K562 (cell line): ENCODE data around the gene HS6ST1. TPM values are rescaled to one million over a fixed set of nuclear protein-coding genes. Genes with fewer than 3 reads are reported as not detected.

ENCODE experiments used
- ATAC-seq: fragments of 200-7000 bp; cut with Tn5 transposase; 3 replicates; pipeline ENCODE4 v1.9.1; 2020; ENCODE audit warnings: moderate library complexity
- BruUV-seq: library from RNA; stranded (reverse); fragments of 400-500 nt; replicated peaks from 2 replicates; lab custom pipeline; 2021; lab: Mats Ljungman, UMichigan
- CTCF ChIA-PET: fragments of 300-600 bp; formaldehyde crosslinking; extraction: SDS; loops from one replicate; lab custom pipeline; 2021; ENCODE audit warnings: low intra/inter-chr PET ratio; lab: Yijun Ruan, JAX
- POLR2A ChIA-PET: fragments of 300-600, 350-650 bp; sonication (Branson Sonifier 250); formaldehyde crosslinking; extraction: SDS; loops from one replicate; lab custom pipeline; 2021; ENCODE audit warnings: antibody characterized with exemption, inconsistent platforms; lab: Yijun Ruan, JAX
- DNase-seq, 4 experiments: peaks; one replicate each; pipeline versions ENCODE4 v3.0.0 to v3.0.0-alpha.2; 2011 to 2018; ENCODE audit warnings: low spot score in 3 of 4, mixed read lengths in 3 of 4; ENCODE audit errors: extremely low read depth in 1 of 4
- FAIRE-seq: peaks from 2 replicates; lab custom pipeline; 2011; peaks lifted over from hg19 to GRCh38; lab: Jason Lieb, UNC
- H2AFZ ChIP-seq: 2 replicates; pipeline ENCODE4 v1.6.0; 2011; ENCODE audit warnings: low read depth, low read length, control low read depth, inconsistent platforms
- H3K27ac ChIP-seq: fragments of 200-600 bp; 3 replicates; pipeline ENCODE4 v1.8.0; 2011; ENCODE audit warnings: low read depth, mild to moderate bottlenecking, control low read depth, inconsistent platforms, low read length, moderate library complexity, mixed read lengths; ENCODE audit errors: extremely low read depth
- H3K27me3 ChIP-seq, 2 experiments: fragments of 300-600 bp in 1 of 2; 2 replicates in 1 of 2; 3 replicates in 1 of 2; pipeline versions ENCODE4 v1.6.0 to v1.8.0; 2011; ENCODE audit warnings: inconsistent platforms in 2 of 2, low read length in 2 of 2, mild to moderate bottlenecking in 1 of 2, mixed read lengths in 1 of 2, moderate library complexity in 1 of 2; ENCODE audit not compliant: control insufficient read depth in 2 of 2, insufficient read depth in 2 of 2
- H3K36me3 ChIP-seq: fragments of 300-600 bp; 3 replicates; pipeline ENCODE4 v1.8.0; 2011; ENCODE audit warnings: mild to moderate bottlenecking, low read length, inconsistent platforms; ENCODE audit not compliant: control insufficient read depth, insufficient read depth
- H3K4me1 ChIP-seq, 2 experiments: fragments of 200-600 bp in 1 of 2; replicated peaks in 1 of 2; 2 replicates in 1 of 2; 3 replicates in 1 of 2; pipeline versions ENCODE4 v1.5.1 to v1.8.0; 2011; ENCODE audit warnings: inconsistent platforms in 2 of 2, low read length in 2 of 2, mild to moderate bottlenecking in 1 of 2, mixed read lengths in 1 of 2, moderate library complexity in 1 of 2; ENCODE audit not compliant: control insufficient read depth in 2 of 2, insufficient read depth in 2 of 2
- H3K4me2 ChIP-seq: 2 replicates; pipeline ENCODE4 v1.6.1; 2011; ENCODE audit warnings: low read length, control low read depth, inconsistent platforms, mixed read lengths; ENCODE audit not compliant: insufficient read depth
- H3K4me3 ChIP-seq: fragments of 200-600 bp; sonication (generic), shearing (Covaris generic); 2 replicates; pipeline ENCODE4 v1.5.1; 2016; ENCODE audit warnings: control low read depth, inconsistent platforms
- H3K79me2 ChIP-seq: fragments of 200-600 bp; 3 replicates; pipeline ENCODE4 v1.8.0; 2011; ENCODE audit warnings: low read length, inconsistent platforms; ENCODE audit not compliant: control insufficient read depth, insufficient read depth
- H3K9ac ChIP-seq, 2 experiments: 2 replicates each; pipeline versions ENCODE4 v1.6.0 to v1.6.1; 2011; ENCODE audit warnings: low read depth in 2 of 2, low read length in 2 of 2, control low read depth in 1 of 2, inconsistent platforms in 1 of 2, mild to moderate bottlenecking in 1 of 2, mixed read lengths in 1 of 2; ENCODE audit not compliant: insufficient read depth in 1 of 2
- H3K9me1 ChIP-seq: one replicate; pipeline ENCODE4 v1.6.0; 2011; ENCODE audit warnings: inconsistent platforms, mild to moderate bottlenecking, low read length, moderate library complexity; ENCODE audit not compliant: control insufficient read depth, insufficient read depth
- H3K9me3 ChIP-seq: replicated peaks from 2 replicates; pipeline ENCODE4 v1.5.1; 2011; ENCODE audit warnings: low read depth, low read length, inconsistent platforms; ENCODE audit not compliant: control insufficient read depth, insufficient read depth
- H4K20me1 ChIP-seq: replicated peaks from 2 replicates; pipeline ENCODE4 v1.6.1; 2011; ENCODE audit warnings: low read length, inconsistent platforms, mixed read lengths; ENCODE audit not compliant: control insufficient read depth, insufficient read depth
- HNRNPH1 ChIP-seq: fragments of 200-400 bp; formaldehyde crosslinking; optimal IDR thresholded peaks from 2 replicates; pipeline ENCODE3; 2017; ENCODE audit warnings: low read depth, mild to moderate bottlenecking, low read length, moderate library complexity
- ZNF197 ChIP-seq: fragments of 200-800 bp; sonication (Bioruptor generic); IDR thresholded peaks from 2 replicates; pipeline ENCODE4 v1.6.1; 2016; ENCODE audit warnings: low read depth, missing genetic modification characterization, missing compliant biosample characterization
- WGBS: fragments of 100-300 bp; shearing (Covaris generic); methylation state at CpG from one replicate; pipeline ENCODE4 v1.1.6; 2016; ENCODE audit warnings: low coverage, mixed read lengths; ENCODE audit not compliant: insufficient coverage; ENCODE audit errors: missing lambda C conversion rate; 5-methylcytosine and 5-hydroxymethylcytosine counted together
- in situ Hi-C: fragments of 300-500 bp; cut with MboI; formaldehyde crosslinking; loops from 4 replicates; pipeline ENCODE4 v1.15.0; 2018; ENCODE audit warnings: inconsistent platforms, mixed read lengths
- intact Hi-C: fragments of 100-400 bp; cut with micrococcal nuclease; formaldehyde crosslinking; loops from 2 replicates; pipeline ENCODE4 v1.14.2; 2022
- polyA plus RNA-seq, 8 experiments: library from polyadenylated mRNA; depleted of rRNA in 4 of 8; stranded (reverse) in 5 of 8; unstranded in 3 of 8; fragments of >200 nt; fragmentation: Nextera tagmentation in 2 of 8; fragmentation: Illumina TruSeq in 1 of 8; extraction: Ambion mirVana in 2 of 8; extraction: Trizol in 1 of 8; gene quantifications; 2 replicates each; pipeline versions ENCODE4 v1.2.1 to v1.2.3, GENCODE V29; 2011 to 2014; ENCODE audit warnings: inconsistent platforms in 1 of 8, missing spikeins in 1 of 8
- total RNA-seq, 7 experiments: library from RNA; depleted of rRNA in 6 of 7; stranded (reverse); fragments of >200 nt in 6 of 7; fragmentation: Illumina TruSeq in 2 of 7; extraction: Trizol in 2 of 7; gene quantifications; 2 replicates each; pipeline versions ENCODE4 v1.2.1 to v1.2.3, GENCODE V29; 2011 to 2021; ENCODE audit warnings: low replicate concordance in 1 of 7
- TF ChIP-seq, protein P1 (sequence below), 2 experiments: IDR thresholded peaks; 2 replicates each; pipeline ENCODE4 v1.6.1; 2011; ENCODE audit warnings: borderline replicate concordance in 1 of 2, control low read depth in 1 of 2, low read depth in 1 of 2, low read length in 1 of 2, mild to moderate bottlenecking in 1 of 2, mixed read lengths in 1 of 2, moderate library complexity in 1 of 2; ENCODE audit not compliant: insufficient read depth in 1 of 2, insufficient read length in 1 of 2, poor library complexity in 1 of 2, severe bottlenecking in 1 of 2; ENCODE audit errors: extremely low read depth in 1 of 2

HS6ST1 gene
- total and polyA plus RNA-seq, 9 of the 15 experiments (the other 6 are each of a cell fraction or from before 2014, with no cell fraction given) = 0.06 to 7.4 (median 3.8) TPM

DNA sequence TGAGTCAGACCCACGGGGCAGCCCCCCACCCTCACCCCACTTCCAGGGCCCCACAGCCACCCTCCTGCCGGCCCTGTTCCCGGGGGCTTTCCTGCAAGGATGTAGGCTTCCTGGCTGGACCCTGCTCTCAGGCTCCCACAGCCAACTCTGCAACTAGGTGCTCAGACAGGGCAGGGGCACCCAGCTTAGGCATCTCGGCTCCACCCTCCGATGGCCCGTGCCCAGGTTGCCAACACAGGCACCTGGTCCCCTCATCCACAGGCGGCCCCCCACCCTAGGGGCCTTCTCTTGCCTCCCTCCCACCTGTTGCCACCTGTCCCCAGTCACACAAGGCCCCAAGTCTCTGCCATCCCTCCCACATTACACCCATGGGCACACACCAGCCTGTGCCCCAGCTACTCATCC lies 34.6 kb downstream of the HS6ST1 start:
- Histone ChIP-seq H3K27me3 (no peaks in the 10 kb centered on the region), H3K27ac (no peak overlapping the region), H3K4me3 (no peak overlapping the region), H3K9me3 (no peaks in the 10 kb centered on the region), H3K36me3 (no peaks in the 10 kb centered on the region), H2AFZ (no peak overlapping the region), H3K9ac (no peak overlapping the region), H3K4me2 (no peak overlapping the region), H3K4me1 (peaks cover 0 to 38% of the 10 kb centered on the region in 2 experiments; a peak in 3 of 5 replicates), H3K9me1 (no peaks in the 10 kb centered on the region), H4K20me1 (no peaks in the 10 kb centered on the region; the same call in none of the 2 replicates), H3K79me2 (no peaks in the 10 kb centered on the region)
- in situ Hi-C loops (no loop called here), intact Hi-C loops (no loop called here)
- ATAC-seq (no peak), DNase-seq (no peak), FAIRE-seq (no peak)
- WGBS = 52% methylated on average over 4 of the region's 7 CpGs
- BruUV-seq = no TSS peak
- TF ChIP-seq HNRNPH1 = no peak
- no peak for TF ChIP-seq ZNF197
- TF ChIP-seq, protein P1, sequence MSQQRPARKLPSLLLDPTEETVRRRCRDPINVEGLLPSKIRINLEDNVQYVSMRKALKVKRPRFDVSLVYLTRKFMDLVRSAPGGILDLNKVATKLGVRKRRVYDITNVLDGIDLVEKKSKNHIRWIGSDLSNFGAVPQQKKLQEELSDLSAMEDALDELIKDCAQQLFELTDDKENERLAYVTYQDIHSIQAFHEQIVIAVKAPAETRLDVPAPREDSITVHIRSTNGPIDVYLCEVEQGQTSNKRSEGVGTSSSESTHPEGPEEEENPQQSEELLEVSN (IDR thresholded peaks at IDR 0.05; ENCODE audit: borderline replicate concordance in 1 of 2, extremely low read depth in 1 of 2, insufficient read depth in 1 of 2, insufficient read length in 1 of 2, low read depth in 1 of 2, low read length in 1 of 2, poor library complexity in 1 of 2, severe bottlenecking in 1 of 2) = no peak
- CTCF ChIA-PET = interaction anchor here (0.6 to 0.8 kb wide), 2 partner anchors 38 to 452 kb away, joined by 4 to 6 read pairs; no protein-coding TSS in a partner anchor
- POLR2A ChIA-PET = interaction anchor here (1.1 kb wide), 1 partner anchor 18 kb away, joined by 3 read pairs; no protein-coding TSS in a partner anchor
